ENCODE measurements around the gene ZNF835.

Gene ZNF835

GRCh38 chr19:56660381-56661107 is 11.0 kb downstream of the ZNF835 start:
- no peak for DNase-seq

- DNase-seq = no peak
These were observed 17.4 kb downstream of the ZNF835 start for GRCh38 chr19:56654151-56654550.

- no peak for DNase-seq
These were observed 28.0 kb downstream of the ZNF835 start for GRCh38 chr19:56643460-56643955.

- DNase-seq = no peak
These were observed 28.7 kb downstream of the ZNF835 start, which contains the start of gene SMIM17 for GRCh38 chr19:56642711-56643459. SMIM17 (plus strand) TSS chr19:56643159; CDS start chr19:56645668, 2,509 bp downstream.

- DNase-seq = no peak
These were observed 32.3 kb downstream of the ZNF835 start for GRCh38 chr19:56639217-56639616.

- peak; percentile 1 for DNase-seq
These were observed 33.5 kb downstream of the ZNF835 start for GRCh38 chr19:56637976-56638555.

- no peak for DNase-seq
These were observed 38.5 kb downstream of the ZNF835 start for GRCh38 chr19:56633021-56633420.

GRCh38 chr19:56625708-56626107 is 45.8 kb downstream of the ZNF835 start:
- no peak for DNase-seq

- DNase-seq = no peak
These were observed 48.6 kb downstream of the ZNF835 start for GRCh38 chr19:56623006-56623405.

GRCh38 chr19:56622374-56622773 is 49.2 kb downstream of the ZNF835 start:
- no peak for DNase-seq

- no peak for DNase-seq
These were observed 52.4 kb downstream of the ZNF835 start for GRCh38 chr19:56619121-56619520.

- DNase-seq = no peak
These were observed 54.0 kb downstream of the ZNF835 start for GRCh38 chr19:56617531-56617930.

- no peak for DNase-seq
These were observed 57.9 kb downstream of the ZNF835 start for GRCh38 chr19:56613639-56614038.

- no peak for DNase-seq
These were observed 58.8 kb downstream of the ZNF835 start for GRCh38 chr19:56612737-56613136.

Data from activated CD4-positive, alpha-beta T cell treated with anti-CD3 and anti-CD28 coated beads, Interleukin-2, amount 50 U/mL, for 1 hour (primary cell).